ENCODE data around the gene FAM177B.

Gene FAM177B

DNA sequence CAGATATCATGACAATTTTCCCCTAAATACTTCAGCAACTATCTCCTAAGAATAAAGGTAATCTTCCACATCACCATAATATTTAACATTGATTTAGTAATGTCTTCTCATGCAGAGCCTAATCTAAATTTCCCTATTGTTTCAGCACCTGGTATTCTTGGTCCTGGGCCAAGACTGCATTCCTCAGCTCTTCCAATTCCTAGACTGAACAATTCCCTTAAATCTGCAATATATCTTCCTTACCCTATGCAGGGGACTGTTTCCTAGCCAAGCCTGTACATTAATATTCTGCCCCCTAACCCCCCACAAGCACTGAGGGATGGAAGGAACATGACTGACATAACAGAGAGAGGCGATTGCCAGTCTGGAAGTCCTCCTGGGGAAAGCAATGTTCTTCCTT, 49.1 kb downstream of the FAM177B start:
- DNase-seq (ENCODE audit: low read depth) = no peak

- no peak for DNase-seq (ENCODE audit: low read depth)
Observed at GRCh38 chr1:222787729-222788128, 50.7 kb downstream of the FAM177B start.

- DNase-seq (ENCODE audit: low read depth) = no peak
Observed at GRCh38 chr1:222788402-222789156, 51.6 kb downstream of the FAM177B start.

- no peak for DNase-seq (ENCODE audit: low read depth)
Observed at GRCh38 chr1:222790115-222790514, 53.1 kb downstream of the FAM177B start.

- DNase-seq (ENCODE audit: low read depth) = no peak
Observed at GRCh38 chr1:222790520-222790919, 53.5 kb downstream of the FAM177B start.

DNA sequence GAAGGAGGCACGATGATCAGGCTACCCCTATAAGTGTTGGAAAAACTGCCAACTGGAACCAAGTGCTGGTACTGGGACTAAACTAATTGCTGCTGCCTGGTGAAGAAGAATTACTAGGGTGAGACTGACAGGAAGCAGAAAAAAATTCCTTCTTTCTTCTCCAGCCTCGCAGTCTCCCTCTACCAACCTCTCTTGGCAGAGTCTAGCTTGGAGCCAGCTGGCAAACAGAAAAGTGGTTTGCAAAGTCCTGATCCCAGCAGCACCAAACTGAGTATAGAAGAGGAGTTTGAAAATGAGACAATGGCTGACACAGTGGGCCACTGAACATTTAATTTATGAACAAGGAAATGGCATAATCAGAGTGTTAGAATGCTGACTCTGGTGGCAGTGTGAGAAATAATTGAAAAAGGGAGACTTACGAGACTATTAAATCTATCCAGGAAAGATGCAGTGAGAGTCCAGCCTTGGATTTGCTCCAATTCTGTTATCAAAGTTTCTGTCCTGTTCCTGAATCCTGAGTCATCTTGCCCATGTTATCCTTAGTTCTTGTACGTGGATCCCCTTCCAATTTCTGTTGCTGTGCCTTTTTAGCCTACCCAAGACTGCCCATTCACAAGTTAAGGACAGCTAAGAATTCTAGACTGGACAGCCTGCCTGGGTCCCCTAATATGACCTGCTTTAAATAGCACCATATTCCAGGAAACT, 54.2 kb downstream of the FAM177B start:
- no peak for DNase-seq (ENCODE audit: low read depth)

DNA sequence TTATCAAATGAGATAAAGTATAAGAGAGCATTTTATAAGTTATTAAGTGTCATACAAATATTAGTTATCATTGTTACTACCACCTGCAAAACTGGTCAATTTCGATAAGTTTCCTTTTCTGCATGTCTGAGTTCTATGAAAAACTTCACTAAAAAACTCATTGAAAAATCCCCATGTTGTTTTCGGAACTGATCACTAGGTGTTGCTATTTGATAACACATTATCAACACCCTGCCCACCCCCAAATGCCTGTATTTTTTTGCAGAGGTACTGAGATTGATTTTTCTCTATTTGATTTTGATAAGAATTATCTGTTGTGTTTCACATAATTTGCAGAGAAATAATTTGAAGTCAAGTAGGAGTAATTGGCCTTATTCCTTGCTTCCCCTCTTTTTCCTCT, 55.7 kb downstream of the FAM177B start:
- DNase-seq (ENCODE audit: low read depth) = no peak

DNA sequence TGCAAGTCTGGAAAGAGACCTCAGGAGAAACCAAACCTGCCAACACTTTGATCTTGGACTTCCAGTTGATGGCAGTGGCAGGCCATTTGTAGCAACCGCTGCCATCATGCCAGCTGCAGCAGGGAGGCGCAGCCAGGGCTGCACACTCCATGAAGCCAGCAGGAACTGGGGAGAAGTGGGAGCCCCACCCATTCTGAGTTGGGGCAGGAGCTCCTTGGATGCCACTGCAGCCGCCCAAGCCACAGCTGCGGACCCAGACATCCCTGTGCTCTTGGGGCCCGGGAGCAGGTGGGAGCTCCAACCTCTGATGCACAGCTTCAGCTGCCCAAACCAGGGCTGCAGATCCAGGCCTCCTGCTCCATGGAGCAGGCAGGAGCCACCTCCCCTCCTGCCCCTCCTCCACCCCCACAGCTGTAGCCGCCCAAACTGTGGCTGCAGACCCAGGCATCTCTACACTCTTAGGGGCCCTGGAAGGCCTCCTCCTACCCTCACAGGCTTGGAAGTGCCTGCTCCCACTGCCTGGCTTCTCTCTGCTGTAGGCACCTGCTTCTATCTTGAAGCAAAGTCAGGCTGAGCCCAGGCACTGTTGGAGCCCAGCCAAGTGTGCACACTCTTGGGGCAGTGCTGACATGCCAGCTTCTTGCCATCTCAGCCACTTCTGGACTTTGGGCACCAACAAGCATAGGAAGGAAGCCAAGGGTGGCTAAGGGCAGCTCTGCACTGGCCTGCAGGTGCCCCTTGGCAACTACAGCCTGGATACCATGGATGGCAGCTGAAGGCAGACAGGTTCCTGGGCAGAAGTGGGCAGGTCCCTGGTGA, 57.9 kb downstream of the FAM177B start:
- DNase-seq (ENCODE audit: low read depth) = no peak

DNA sequence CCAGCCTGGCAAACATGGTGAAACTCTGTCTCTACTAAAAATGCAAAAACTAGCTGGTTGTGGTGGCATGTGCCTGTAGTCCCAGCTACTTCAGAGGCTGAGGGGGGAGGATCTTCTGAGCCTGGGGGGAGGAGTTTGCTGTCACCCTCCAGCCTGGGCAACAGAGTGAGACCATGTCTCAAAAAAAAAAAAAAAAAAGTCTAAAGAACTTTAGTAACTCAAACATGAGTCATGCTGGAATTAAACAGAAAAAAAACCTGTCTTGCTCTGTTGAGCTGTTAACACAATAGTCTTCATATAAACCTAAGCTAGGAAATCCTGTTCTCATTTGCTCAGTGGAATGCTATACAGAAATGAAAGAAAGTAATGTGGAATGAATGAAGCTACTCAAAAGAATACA, 61.1 kb downstream of the FAM177B start:
- DNase-seq (ENCODE audit: low read depth) = no peak

DNA sequence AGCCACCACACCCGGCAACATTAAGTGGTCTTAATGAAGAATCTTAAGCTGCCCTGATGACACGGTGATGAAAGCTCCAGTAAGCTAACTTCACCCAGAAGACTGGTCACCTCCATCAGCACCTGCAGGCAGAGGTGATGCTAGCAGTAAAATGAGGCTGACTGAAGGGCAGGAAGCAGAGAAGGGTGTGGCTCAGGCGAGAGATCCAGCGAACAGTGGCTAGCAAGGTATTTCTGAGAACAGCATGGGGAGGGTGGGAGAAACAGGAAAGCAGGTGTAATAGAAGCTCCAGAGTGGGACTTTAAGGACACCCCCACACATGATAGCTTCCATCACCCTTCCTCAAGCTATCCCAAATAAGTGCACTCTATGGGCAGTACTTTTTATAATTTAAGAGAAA, 62.0 kb downstream of the FAM177B start:
- no peak for DNase-seq (ENCODE audit: low read depth)

Measured in activated T-helper 1 cell treated with Interleukin-2 at 50 U/mL for 16 hours (primary cell).